DMS114 treated with DMSO at 0.1 percent for 48 hours (cell line): ENCODE data around the gene CIB4.
"Not testable (repeated sequence)": the region's sequence is repeated elsewhere in the genome, so short reads cannot be mapped to it uniquely, and the experiment has no call there.

ENCODE experiments used
- DNase-seq: peaks from one replicate; lab custom pipeline; 2025; ENCODE audit not compliant: unreplicated experiment; lab: John Stamatoyannopoulos, UW

CIB4 gene

DNA sequence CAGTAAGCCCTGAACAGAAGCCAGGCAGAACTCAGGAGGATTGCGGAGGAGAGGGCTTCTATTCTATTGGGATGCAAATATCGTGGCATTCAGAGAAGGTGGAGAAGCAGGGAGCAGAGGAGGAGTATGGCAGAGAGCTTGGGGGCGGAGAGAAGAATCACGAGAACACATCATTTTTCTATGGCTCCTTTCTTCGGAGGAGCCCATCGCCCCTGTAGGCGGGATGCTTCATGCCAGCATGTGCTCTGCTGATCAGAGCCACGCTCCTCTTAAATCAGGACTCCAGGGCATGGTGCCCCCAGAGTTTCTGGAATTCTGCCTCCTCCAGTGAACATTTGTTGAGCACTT, 71.1 kb downstream of the CIB4 start:
- DNase-seq = no peak

DNA sequence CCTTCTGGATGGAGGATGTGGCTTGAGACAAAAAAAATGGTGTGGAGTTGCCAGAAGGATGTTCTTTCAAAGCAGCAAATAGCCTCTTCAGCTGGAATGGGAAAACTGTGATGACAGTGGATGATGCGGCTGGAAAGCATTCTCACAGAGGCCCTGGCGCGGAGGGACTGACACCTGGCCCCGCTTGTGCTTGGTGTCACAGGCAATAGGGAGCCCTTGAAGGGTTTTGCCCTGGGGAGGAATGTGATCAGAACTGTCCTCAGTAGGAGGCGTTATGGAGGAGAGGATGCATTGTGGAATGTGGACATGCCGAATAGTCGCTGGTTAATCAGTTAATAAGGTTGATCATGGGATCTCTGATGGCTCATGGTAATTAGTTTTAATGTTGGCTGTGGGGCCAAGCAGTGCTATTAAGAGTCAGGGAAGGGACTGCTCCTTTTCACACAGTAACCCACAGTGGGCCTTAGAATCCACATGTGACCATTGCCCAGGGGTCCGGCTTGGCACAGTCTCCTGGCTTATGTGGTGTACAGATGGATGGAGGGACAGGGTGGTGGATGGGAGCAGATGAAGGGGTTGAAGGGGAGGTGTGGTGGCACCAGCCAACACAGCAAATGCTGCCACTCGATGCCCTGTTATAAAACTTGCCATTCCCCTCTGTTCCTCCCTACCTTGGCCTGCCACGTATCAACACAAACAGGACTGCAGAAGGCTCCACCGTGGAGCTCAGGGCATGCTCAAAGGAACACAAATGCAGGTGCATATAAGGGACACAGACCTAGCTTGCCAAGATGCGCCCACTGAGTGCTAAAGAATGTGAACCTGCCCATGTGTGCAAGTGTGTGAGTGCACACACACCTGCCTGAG, 71.7 kb downstream of the CIB4 start:
- no peak for DNase-seq

DNA sequence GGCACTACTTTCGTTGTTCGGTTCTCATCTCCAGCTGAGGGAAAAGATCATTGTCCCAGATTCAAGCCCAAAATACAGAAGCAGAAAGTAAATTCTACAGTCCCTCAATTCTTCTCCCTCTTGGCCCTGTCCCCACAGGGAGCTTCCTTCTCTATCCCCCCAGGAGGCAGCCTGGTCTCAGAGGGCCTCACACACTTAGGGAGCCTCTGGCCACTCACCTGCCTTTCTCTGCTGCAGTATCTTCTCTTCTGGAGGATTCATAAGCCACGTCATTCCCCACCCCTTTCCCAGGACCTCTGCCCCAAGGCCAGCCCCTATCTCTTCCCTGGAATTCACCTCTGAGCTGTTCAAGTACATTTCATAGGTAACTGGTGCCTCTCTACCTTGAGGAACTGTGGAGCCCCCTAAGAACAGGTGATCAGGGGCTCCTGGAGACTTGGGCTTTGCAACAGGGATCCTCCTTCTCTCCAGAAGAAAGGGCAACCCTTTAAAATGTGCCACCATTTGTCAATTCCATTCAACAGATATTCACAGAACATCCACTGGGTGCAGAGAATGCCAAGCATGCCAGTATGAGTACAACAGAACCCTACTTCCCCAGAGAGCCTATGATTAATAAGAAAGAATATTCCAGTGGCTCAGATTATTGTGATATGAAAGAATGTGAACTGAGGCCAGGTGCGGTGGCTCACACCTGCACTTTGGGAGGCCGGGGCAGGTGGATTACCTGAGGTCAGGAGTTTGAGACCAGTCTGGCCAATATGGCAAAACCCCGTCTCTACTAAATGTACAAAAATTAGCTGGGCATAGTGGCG, 72.9 kb downstream of the CIB4 start:
- no peak for DNase-seq

DNA sequence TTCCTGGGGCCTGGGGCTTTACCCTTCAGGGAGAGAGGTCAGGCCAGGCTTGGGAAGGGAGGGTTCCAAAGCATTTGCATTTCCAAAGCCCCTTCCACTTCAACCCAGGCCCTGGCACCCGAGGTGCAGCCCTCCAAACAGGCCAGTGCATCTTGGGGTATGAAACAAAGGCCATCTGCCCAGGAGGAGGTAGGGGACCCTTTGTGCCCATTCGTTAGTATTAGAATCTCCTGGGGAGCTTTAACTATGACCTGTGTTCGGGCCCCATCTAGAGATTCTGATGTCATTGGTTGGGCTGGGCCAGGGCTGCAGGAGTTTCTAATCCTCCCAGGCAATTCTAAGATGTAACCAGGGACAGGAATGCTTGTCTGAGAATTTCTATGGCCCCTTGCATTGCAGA, 73.6 kb downstream of the CIB4 start:
- no peak for DNase-seq

DNA sequence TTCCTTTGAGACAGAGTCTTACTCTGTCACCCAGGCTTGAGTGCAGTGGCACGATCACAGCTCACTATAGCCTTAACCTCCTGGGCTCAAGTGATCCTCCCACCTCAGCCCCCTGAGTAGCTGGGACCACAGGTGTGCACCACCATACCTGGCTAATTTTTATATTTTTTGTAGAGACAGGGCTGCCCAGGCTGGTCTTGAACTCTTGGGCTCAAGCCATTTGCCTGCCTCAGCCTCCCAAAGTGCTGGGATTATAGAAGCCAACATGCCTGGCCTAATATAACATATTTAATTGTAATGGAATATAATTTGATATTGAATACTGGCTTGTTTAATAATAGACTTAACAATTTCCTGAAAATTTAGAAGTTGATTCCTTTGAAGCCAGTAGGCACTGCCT, 74.4 kb downstream of the CIB4 start:
- DNase-seq = not testable (repeated sequence)

DNA sequence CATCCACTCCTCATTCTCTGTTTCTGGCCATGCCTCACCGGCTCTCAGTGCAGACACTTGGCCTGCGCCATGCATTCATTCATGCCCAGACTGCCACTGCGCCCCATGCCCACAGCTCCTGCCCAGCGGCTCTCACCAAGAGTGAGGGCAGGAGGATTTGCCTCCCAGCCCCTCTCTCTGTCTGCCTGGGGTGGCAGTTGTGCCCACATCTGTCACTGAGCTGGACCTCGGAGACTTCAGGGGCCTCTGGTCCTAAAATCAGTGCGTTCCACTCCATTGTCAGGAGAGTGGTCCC, 75.1 kb downstream of the CIB4 start:
- no peak for DNase-seq

DNA sequence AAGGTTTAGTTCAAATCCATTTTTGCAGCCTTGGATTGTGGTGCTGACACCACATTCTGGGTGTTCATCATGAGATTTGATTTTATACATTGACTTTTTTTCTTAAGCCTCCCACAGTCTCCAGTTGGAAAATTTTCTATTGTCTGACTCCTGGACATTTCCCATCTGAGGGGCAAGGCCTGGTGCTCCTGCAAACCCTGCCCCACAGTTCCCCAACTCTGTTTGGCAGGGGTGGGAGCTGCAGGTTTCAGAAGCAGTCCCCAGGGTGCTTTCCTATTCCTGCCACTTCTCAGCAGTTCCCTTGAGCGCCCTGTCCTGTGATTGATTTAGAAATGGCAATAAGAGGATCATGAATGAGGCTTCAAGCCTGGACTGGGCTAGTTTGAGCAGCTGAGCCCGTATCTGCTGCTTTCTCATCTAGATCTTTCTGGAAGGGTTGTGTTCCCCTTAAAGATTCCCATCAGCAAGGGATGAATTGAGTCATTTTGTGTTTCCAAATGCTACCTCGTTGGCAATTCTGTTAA, 77.0 kb downstream of the CIB4 start:
- DNase-seq = no peak

DNA sequence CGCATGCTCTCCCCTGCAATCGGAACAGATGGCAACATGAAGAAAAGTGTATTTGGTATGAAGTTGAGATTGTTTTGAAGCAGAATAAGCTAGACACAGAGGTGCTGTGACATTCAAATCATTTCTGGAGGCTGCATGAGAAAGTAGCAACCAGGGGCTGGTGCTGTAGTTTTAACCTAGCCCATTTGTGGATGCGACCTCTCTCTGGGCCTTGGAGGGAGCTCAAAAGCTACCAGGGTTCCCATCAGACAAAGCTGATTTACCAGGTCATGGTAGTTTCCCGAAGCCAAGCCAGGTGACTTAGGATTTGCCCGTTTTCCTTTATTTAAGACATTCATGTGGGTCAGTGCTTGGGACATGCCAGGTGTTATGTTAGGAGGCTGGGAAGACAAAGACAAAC, 77.5 kb downstream of the CIB4 start:
- DNase-seq = no peak

DNA sequence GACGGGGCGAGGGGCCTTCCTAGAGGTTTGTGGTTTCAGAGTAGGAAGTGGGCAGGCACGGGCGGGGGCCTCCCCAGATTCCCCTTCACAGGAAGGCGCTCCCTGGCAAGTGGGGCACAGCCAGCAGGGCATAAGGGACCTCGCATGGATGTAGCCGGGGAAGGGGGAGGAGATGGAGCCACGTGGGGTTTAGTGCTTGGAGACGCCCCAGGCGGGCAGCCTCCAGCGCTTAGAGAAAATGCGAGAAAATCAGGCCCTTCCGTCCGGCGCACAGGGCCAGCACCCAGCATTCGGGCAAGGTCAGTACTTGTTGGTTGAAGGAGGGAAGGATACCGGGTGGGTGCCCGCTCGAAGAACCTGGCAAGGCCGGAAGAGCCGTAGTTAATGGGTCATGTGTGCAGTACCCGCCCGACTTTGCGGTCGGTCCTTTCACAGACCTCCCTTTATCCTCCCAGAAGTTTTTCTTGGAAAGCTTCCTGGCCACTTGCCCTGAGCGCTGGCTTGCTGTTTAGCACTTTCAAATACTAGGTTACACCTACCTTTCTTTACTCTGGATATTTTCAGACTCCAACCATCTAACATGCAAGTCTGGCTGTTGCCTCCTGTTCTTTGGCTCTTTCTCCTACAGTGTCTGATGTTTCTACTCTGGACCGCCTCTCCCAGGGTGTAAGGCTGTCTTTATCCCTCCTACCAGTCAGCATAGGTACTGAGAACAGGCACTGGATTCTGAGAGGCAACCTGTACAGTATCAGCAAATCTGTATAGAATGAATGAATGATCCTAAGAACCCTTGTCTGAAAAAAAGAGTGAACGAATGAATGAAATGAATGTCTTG, 78.1 kb downstream of the CIB4 start:
- no peak for DNase-seq

DNA sequence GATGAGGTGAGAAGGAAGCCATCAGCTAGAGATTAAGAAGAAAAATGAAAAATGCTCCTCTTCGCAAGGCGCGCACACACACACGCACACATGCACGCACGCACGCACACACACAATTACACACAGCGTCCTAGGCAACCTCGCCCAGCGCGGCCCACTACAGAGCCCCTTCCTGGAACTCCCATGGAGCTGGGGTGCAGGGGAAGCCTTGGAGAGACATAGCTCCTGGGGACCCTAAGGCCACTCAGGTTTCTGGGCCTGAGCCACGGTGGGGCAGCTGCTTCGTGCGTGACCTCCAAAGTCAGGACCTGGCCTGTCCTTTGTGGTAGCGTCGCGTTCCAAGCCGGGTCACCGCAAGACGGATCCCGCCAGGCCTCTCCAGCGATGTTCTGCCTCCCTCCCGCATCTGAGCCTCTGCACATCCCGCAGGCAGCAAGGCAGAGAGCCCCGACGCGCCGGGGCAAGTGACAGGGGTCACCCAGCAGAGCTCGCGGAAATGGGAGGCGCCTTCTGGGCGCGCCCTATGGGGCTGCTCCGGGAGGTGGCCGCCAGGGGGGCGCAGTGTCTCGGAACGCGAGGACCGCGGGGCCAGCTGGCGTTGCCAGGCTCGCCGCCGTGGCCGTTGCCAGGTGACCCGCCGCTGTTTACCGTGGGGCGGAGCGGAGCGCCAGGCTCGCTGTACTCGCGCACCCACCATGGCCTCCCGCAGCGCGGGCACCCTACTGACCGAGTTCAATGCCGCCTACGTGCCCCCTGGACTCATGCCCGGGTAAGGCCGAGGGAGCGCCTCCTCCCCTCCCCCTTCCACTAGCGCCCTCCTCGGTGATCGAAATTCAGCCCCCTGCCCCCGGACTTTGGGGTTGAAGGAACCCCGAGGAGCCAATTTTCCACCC, 79.0 kb downstream of the CIB4 start:
- DNase-seq = no peak

DNA sequence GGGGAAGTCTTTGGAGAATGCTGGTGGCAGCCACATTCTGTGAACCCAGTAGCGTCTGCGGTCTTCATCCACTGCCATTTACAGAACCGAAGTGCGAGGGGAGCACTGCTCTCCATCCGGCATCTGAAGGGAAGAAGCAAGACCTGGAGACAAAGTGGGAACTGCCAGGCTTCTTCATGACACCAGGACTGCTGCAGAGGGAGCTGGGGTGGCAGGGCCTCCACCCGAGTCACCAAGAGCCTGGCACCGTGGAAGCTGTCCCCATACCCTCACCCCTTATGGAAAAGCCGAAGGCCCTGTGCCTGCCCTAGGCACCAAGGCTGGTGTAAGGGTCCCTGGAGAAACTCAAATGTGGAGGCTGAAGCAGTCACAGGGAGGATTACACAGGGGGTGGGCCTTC, 79.8 kb downstream of the CIB4 start:
- no peak for DNase-seq

DNA sequence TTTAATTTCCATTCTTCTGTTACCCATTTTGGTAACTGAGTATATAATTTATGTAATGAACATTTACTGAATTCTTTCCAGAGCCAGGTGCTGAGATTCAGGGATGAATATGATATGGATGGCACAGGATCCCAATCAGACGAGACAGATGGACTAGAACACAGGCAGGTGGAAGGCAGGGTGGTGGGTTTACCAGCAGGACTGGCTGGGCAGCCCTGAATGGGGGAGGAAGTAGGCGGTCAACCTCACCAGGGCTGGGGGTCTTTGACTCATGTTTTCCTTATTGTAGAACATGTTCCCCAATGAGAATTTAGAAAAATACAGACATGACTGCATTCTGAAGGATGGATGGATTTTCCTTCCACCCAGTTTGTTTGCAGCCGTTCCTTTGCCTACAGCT, 80.3 kb downstream of the CIB4 start:
- DNase-seq = no peak

DNA sequence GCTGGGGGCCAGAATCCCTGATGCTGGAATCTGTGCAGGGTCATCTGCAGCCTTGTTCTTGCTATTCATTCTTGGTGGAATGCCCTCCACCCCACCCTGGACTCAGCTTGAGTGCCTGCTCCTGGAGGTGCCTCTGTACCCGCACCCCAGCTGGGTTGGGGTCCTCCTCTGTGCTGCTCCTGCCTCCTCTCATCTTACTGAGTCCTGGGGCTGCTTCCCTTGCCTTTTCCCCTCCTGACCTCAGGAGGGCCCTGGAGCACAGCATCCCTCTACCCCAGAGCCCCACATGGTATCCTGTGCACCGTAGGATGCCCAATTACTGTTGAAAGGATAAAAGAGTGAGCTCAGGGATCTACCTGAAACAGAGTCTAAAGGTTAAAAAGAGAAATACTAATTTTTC, 81.6 kb downstream of the CIB4 start:
- no peak for DNase-seq

DNA sequence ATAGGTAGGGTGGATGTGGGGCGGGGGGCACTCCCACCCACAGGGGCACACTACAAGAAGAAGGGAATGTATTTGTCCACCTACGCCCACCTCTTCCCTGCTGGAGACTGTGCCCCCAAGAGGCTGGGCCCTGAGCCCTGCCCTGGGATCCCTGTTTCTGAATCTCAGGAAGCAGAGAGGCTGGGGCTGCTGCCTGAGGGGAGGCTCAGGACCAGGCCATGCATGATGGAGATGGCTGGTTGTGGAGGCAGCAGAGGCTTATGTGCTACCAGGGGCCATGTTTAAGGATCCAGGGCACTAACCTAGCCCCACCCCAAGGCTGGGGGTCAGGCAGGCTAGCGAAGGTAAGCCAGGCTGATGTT, 82.1 kb downstream of the CIB4 start:
- no peak for DNase-seq

DNA sequence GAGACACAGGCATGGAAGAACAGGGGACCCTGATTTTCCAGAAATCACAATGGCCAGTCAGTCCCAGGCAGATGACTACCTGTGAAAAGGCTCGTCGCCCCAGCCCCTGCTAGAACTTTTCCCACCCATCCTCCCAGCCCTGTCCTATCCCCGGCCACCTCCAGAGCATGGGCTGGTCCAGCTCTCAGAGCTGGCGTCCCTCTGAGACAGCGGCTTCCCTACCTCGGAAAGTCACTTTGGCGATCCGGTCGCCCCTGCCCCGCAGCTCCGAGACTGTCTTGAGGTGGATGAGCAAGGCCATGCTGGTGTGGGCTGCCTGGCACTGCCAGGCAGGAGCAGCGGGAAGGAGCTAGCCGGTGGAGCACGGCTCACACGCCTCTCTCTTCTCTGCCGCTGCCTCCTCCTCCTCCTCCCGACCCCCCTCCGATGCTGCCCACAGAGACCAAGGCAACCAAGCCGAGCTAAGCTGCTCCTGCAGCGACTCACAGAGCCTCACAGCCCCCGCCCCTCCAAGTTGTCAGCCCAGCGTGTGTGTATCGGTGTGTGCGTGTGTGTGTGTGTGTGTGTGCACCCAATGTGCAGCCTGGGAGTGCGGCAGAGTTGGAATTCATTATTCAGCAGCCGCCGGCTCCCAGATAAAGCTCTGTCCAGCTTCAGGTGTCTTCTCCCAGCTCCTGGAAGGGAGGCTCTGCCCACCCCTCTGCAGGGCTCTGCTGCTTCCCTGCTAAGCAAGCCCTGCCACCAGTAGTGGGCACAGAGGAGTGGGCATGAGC, 82.7 kb downstream of the CIB4 start:
- DNase-seq = no peak

DNA sequence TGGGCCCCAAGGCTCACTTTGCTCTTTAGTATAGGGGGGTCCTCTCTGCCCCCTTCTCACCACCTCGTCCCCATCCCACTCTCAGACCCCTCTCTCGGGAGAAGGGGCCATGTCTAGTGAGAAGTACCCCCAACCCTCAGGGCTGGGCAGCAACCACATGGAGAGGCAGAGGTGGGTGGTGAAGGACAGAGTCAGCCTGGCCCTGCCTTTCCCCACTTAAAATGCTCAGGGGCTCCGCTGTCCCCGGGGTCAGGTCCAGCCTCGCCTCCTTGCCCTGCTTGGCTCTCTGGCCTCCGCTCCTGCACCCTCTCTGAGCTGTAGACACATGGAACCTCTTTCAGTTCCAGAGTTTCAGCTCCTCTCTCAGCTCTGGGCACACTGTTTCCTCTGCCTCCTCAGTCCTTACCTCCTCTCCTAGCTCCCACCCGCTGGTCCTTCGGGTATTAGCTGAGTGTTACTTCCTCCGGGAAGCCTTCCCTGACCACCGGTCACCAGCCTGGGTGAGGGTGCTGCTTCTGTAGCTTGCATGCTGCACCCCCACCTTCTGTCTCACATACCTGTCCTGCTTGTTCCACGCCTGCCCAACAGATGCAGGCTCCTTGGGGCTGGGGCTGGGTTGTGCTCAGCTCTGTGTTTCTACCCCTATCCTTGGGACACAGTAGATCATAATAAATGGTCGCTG, 83.8 kb downstream of the CIB4 start:
- DNase-seq = no peak

DNA sequence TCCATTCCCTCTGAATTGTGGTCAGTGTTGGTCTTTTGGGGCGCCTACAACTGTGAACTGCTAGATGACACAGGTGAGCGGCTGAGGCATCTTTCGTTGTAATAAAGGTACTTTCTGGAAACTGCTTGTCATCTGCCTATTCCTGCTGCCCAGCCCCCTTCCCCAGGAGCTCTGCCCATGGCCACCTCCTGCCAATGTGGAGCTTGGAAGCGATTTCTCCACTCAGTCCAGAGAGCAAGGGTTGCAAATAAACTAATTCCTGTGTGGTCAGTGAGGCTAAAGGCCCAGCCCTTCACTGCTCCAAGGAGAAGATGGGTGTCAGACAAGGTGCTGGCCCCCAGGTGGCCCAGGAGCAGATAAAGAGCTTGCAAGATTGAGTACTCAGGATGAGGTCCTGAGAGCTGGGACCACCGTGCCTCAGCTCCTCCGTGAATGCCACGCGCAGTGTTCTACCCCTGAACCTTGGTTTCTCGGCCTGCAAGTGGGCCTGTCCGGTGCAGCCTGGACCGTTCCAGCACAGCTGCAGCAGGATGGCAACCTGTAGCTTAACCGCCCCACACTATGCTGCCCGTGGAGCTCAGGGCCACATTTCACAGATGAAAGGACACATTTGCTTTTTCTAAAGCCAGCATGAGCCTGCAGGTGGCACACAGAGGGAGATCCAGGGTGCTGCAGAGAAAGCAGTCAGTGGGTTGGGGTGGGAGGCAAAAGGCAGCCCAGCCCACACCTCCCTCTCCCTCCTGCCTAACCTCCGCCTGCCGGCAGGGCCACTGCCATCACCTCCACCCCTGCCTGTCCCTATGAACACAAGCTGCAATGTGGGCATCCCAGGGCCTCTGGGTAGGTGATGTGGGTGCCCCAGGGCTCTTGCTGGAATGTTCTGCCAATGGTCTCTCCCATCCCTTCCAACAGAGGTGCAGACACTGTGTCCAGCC, 84.6 kb downstream of the CIB4 start:
- no peak for DNase-seq
